ENCODE measurements around the gene PRR7.

DNA sequence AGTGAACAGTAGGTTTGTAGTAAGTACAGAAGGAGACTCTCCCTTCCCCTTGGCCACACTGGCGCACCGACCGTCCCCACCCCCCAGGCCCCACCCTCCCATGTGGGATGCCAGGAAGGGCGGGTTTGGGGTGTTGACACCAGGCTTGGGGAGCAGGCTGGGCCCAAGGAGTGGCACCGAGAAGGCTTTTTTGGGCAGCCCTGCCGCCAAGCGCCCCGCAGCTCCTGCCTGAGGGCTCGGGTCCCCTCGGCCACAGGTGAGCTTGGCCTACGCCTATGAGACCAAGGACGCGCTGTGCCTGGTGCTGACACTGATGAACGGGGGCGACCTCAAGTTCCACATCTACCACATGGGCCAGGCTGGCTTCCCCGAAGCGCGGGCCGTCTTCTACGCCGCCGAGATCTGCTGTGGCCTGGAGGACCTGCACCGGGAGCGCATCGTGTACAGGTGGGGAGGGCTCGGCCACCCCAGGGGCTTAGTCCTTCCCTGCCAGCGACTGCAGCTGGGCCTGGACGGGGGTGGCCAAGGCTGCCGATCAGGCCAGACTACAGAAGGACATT is 12.9 kb upstream of the PRR7 start:
- no peak for TF ChIP-seq ZBTB17 (tag by site-specific recombination; IDR thresholded peaks at IDR 0.05)
- TF ChIP-seq KLF9 (tag by site-specific recombination; IDR thresholded peaks at IDR 0.05; ENCODE audit: low read depth): no peak
- TF ChIP-seq ZNF785 (tag by site-specific recombination; IDR thresholded peaks at IDR 0.05): no peak
- TF ChIP-seq, protein P1, sequence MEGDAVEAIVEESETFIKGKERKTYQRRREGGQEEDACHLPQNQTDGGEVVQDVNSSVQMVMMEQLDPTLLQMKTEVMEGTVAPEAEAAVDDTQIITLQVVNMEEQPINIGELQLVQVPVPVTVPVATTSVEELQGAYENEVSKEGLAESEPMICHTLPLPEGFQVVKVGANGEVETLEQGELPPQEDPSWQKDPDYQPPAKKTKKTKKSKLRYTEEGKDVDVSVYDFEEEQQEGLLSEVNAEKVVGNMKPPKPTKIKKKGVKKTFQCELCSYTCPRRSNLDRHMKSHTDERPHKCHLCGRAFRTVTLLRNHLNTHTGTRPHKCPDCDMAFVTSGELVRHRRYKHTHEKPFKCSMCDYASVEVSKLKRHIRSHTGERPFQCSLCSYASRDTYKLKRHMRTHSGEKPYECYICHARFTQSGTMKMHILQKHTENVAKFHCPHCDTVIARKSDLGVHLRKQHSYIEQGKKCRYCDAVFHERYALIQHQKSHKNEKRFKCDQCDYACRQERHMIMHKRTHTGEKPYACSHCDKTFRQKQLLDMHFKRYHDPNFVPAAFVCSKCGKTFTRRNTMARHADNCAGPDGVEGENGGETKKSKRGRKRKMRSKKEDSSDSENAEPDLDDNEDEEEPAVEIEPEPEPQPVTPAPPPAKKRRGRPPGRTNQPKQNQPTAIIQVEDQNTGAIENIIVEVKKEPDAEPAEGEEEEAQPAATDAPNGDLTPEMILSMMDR (tag by site-specific recombination; IDR thresholded peaks at IDR 0.05): no peak
- TF ChIP-seq ZNF169 (tag by site-specific recombination; IDR thresholded peaks at IDR 0.05): no peak
- no peak for TF ChIP-seq SCRT2 (tag by site-specific recombination; IDR thresholded peaks at IDR 0.05)
- no peak for TF ChIP-seq ZSCAN5A (tag by site-specific recombination; IDR thresholded peaks at IDR 0.05)
- TF ChIP-seq ZNF10 (tag by site-specific recombination; IDR thresholded peaks at IDR 0.05): no peak
- TF ChIP-seq FEZF1 (tag by site-specific recombination; IDR thresholded peaks at IDR 0.05): no peak
- TF ChIP-seq ZBTB7A (tag by site-specific recombination; IDR thresholded peaks at IDR 0.05; ENCODE audit: low read depth): no peak
